CD8-positive, alpha-beta memory T cell (primary cell): ENCODE data around the gene GTPBP6. TPM values are rescaled to one million over a fixed set of nuclear protein-coding genes. Genes with fewer than 3 reads are reported as not detected.
A peak's percentile ranks its signal among the peaks of the same experiment; 100 is the strongest.

Experiments used
- CTCF ChIA-PET: fragments of 350-600 bp; sonication (Branson Sonifier 250); formaldehyde crosslinking; loops from one replicate; lab custom pipeline; 2021; ENCODE audit warnings: antibody characterized with exemption; lab: Charles Lee
- POLR2A ChIA-PET: fragments of 350-600 bp; sonication (Branson Sonifier 250); formaldehyde crosslinking; loops from one replicate; lab custom pipeline; 2021; ENCODE audit warnings: antibody characterized with exemption; lab: Charles Lee
- DNase-seq, 5 donors: peaks; one replicate each; pipeline versions ENCODE4 v3.0.0 to v3.0.0-alpha.2; 2020 to 2022; ENCODE audit warnings: mixed read lengths in 1 of 5
- H3K27ac ChIP-seq: one replicate; pipeline ENCODE4 v1.7.0; 2013; ENCODE audit warnings: low read depth, mild to moderate bottlenecking, low read length, moderate library complexity
- H3K27me3 ChIP-seq: 2 replicates; pipeline ENCODE4 v1.7.0; 2013; ENCODE audit warnings: low read length, mild to moderate bottlenecking; ENCODE audit not compliant: insufficient read depth, poor library complexity, severe bottlenecking
- H3K36me3 ChIP-seq: 2 replicates; pipeline ENCODE4 v1.7.0; 2013; ENCODE audit warnings: mild to moderate bottlenecking, low read length, moderate library complexity; ENCODE audit not compliant: insufficient read depth
- H3K4me1 ChIP-seq: 2 replicates; pipeline ENCODE4 v1.7.0; 2013; ENCODE audit warnings: mild to moderate bottlenecking, low read length, moderate library complexity; ENCODE audit not compliant: insufficient read depth
- H3K4me3 ChIP-seq: 2 replicates; pipeline ENCODE4 v1.7.0; 2013; ENCODE audit warnings: mild to moderate bottlenecking, low read length
- H3K9me3 ChIP-seq: 2 replicates; pipeline ENCODE4 v1.7.0; 2013; ENCODE audit warnings: mild to moderate bottlenecking, low read length
- H3K27ac Mint-ChIP-seq, 8 donors: one replicate each; pipeline ENCODE4 v1.8.0; 2020 to 2021; ENCODE audit warnings: mixed read lengths in 8 of 8, mild to moderate bottlenecking in 6 of 8, inconsistent platforms in 3 of 8, moderate library complexity in 3 of 8
- H3K27me3 Mint-ChIP-seq, 2 donors: one replicate each; pipeline ENCODE4 v1.8.0; 2020 to 2021; ENCODE audit warnings: mixed read lengths in 2 of 2, mild to moderate bottlenecking in 1 of 2, moderate library complexity in 1 of 2
- H3K36me3 Mint-ChIP-seq, 3 donors: one replicate each; pipeline ENCODE4 v1.8.0; 2020 to 2021; ENCODE audit warnings: mixed read lengths in 3 of 3, inconsistent platforms in 1 of 3, mild to moderate bottlenecking in 1 of 3
- H3K4me1 Mint-ChIP-seq, 3 donors: one replicate each; pipeline ENCODE4 v1.8.0; 2020 to 2021; ENCODE audit warnings: mixed read lengths in 3 of 3, inconsistent platforms in 1 of 3, mild to moderate bottlenecking in 1 of 3
- H3K4me3 Mint-ChIP-seq, 7 donors: one replicate each; pipeline ENCODE4 v1.8.0; 2020 to 2021; ENCODE audit warnings: mixed read lengths in 7 of 7, mild to moderate bottlenecking in 6 of 7, moderate library complexity in 4 of 7, inconsistent platforms in 2 of 7
- H3K9me3 Mint-ChIP-seq, 5 donors: one replicate each; pipeline ENCODE4 v1.8.0; 2020 to 2022; ENCODE audit warnings: mixed read lengths in 5 of 5, mild to moderate bottlenecking in 3 of 5, moderate library complexity in 2 of 5, inconsistent platforms in 1 of 5
- polyA plus RNA-seq: library from polyadenylated mRNA; unstranded; fragments of 300-500 nt; fragmentation: Illumina TruSeq; gene quantifications from one replicate; pipeline ENCODE4 v1.2.3, GENCODE V29; 2021
- total RNA-seq, 2 experiments: library from RNA; stranded (reverse); gene quantifications; one replicate each; pipeline ENCODE4 v1.2.3, GENCODE V29; 2021

Gene GTPBP6
- total and polyA plus RNA-seq, 3 experiments from 2014 or later, result 55.7 to 78.5 (median 77.8) TPM

DNA sequence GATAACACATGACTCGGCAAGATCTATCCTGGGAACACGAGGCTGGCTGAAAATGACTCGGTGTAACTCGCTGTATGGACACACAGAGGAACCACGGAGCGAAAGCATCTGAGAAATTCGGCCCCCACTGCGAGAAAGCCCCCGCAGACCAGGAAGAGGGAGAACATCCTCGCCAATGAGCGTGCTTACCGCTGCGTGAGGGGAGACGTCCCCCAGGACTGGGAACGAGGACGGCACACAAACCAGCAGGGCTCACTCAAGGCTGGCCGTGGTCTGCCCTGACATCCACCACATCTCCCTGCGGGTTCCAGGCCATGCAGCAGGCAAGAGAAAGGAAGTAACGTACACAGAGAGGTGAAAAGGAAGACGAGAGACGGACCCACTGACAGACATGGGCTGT, 17.6 kb upstream of the GTPBP6 start:
- Mint-ChIP-seq H3K27me3 (no peaks in the 10 kb centered on the region), H3K4me3 (no peak overlapping the region), H3K9me3 (no peaks in the 10 kb centered on the region), H3K27ac (peak overlapping the region in 3 of 8 donors; percentile 61 to 80 (median 63)), H3K4me1 (peaks cover 0 to 5% (median 0%) of the 10 kb centered on the region in 3 donors), H3K36me3 (peaks cover 6 to 29% (median 11%) of the 10 kb centered on the region in 3 donors)
- peaks cover 6% of the 10 kb centered on the region for H3K4me1 ChIP-seq
- CTCF ChIA-PET, result no interaction called here
- no peak overlapping the region for H3K27ac ChIP-seq
- peak in 1 of 5 donors; percentile 22 for DNase-seq
- no peaks in the 10 kb centered on the region for H3K27me3 ChIP-seq
- H3K9me3 ChIP-seq, result no peaks in the 10 kb centered on the region
- no peaks in the 10 kb centered on the region for H3K36me3 ChIP-seq
- POLR2A ChIA-PET, result no interaction called here
- no peak overlapping the region for H3K4me3 ChIP-seq

DNA sequence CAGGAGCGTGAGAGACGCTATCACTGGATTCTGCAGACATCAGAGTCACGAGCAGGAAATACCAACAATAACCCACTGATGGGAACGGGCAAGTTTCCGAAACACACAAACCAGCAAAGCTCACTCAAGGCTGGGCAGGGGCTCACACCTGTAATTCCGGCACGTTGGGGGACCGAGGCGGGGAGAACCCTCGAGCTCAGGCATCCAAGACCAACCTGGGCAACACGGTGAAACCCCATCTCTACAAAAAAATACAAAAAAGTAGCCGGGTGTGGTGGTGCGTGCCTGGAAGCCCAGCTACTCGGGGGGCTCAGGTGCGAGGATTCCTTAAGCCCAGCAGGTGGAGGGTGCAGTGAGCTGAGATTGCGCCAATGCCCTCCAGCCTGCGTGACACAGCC, 17.2 kb upstream of the GTPBP6 start:
- Mint-ChIP-seq H3K27ac (peak overlapping the region in 1 of 8 donors; percentile 47), H3K27me3 (no peaks in the 10 kb centered on the region), H3K36me3 (peaks cover 6 to 29% (median 11%) of the 10 kb centered on the region in 3 donors), H3K4me1 (peaks cover 0 to 5% (median 0%) of the 10 kb centered on the region in 3 donors), H3K4me3 (no peak overlapping the region), H3K9me3 (no peaks in the 10 kb centered on the region)
- ChIA-PET CTCF (no interaction called here), POLR2A (no interaction called here)
- Histone ChIP-seq H3K27me3 (no peaks in the 10 kb centered on the region), H3K36me3 (no peaks in the 10 kb centered on the region), H3K4me3 (no peak overlapping the region), H3K4me1 (peaks cover 8% of the 10 kb centered on the region), H3K9me3 (no peaks in the 10 kb centered on the region), H3K27ac (no peak overlapping the region)
- DNase-seq, result peak in 1 of 5 donors; percentile 14

GRCh38 chrX:334971-335757, 16.6 kb upstream of the GTPBP6 start:
- ChIA-PET CTCF (no interaction called here), POLR2A (no interaction called here)
- Mint-ChIP-seq H3K9me3 (no peaks in the 10 kb centered on the region), H3K27ac (peak overlapping the region in 1 of 8 donors; percentile 47), H3K36me3 (peaks cover 6 to 29% (median 11%) of the 10 kb centered on the region in 3 donors), H3K27me3 (no peaks in the 10 kb centered on the region), H3K4me3 (no peak overlapping the region), H3K4me1 (peaks cover 0 to 5% (median 0%) of the 10 kb centered on the region in 3 donors)
- peak in 1 of 5 donors; percentile 24 for DNase-seq
- no peaks in the 10 kb centered on the region for H3K36me3 ChIP-seq
- H3K4me3 ChIP-seq, result no peak overlapping the region
- no peak overlapping the region for H3K27ac ChIP-seq
- H3K9me3 ChIP-seq, result no peaks in the 10 kb centered on the region
- H3K4me1 ChIP-seq, result peaks cover 8% of the 10 kb centered on the region
- no peaks in the 10 kb centered on the region for H3K27me3 ChIP-seq

- H3K36me3 ChIP-seq, result no peaks in the 10 kb centered on the region
- ChIA-PET CTCF (no interaction called here), POLR2A (no interaction called here)
- H3K9me3 ChIP-seq, result no peaks in the 10 kb centered on the region
- Mint-ChIP-seq H3K4me1 (peaks cover 0 to 5% (median 1%) of the 10 kb centered on the region in 3 donors), H3K27me3 (no peaks in the 10 kb centered on the region), H3K27ac (no peak overlapping the region), H3K9me3 (no peaks in the 10 kb centered on the region), H3K36me3 (peaks cover 6 to 29% (median 11%) of the 10 kb centered on the region in 3 donors), H3K4me3 (no peak overlapping the region)
- peaks cover 8% of the 10 kb centered on the region for H3K4me1 ChIP-seq
- no peaks in the 10 kb centered on the region for H3K27me3 ChIP-seq
- no peak overlapping the region for H3K4me3 ChIP-seq
- DNase-seq, result peak in 1 of 5 donors; percentile 46
- H3K27ac ChIP-seq, result no peak overlapping the region
Measured at GRCh38 chrX:334331-334891, 15.8 kb upstream of the GTPBP6 start.

DNA sequence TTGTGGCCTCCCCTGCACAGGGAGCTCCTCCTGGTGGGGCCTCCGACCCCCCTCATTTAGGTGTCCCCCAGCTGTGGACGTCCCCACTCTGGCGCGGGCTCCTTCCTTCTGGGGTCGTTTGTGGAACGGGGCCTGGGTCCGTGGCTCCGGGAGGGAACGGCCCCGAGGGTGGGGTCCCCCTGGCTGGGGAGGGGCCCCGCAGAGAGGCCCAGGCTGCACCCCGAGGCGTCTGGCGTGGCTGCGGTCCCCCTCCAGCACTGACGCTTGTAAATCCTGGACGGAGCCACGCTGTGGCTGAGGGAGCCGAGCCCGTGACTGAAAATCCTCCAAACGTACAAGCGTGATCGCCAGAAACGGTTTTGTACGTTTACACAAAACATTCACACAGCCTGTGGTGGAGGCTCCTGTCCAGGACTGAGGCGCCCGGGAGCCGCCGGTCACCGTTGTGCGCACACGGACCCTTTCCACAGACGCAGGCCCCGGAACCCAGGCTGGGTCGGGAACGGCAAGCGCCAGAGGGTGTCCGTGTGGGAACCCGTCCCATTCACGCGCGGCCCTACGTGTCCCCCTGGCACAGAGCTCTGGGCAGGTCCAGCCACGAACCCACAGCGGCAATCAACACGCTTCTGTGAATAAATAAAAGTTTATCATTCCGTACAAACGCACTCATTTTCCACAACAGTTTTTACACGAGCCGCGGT, 15.2 kb upstream of the GTPBP6 start:
- H3K4me1 Mint-ChIP-seq, result peaks cover 0 to 5% (median 2%) of the 10 kb centered on the region in 3 donors
- H3K27me3 Mint-ChIP-seq, result no peaks in the 10 kb centered on the region
- Histone ChIP-seq H3K9me3 (no peaks in the 10 kb centered on the region), H3K27ac (no peak overlapping the region), H3K4me1 (peaks cover 8% of the 10 kb centered on the region), H3K27me3 (no peaks in the 10 kb centered on the region), H3K4me3 (no peak overlapping the region), H3K36me3 (no peaks in the 10 kb centered on the region)
- ChIA-PET CTCF (no interaction called here), POLR2A (no interaction called here)
- H3K36me3 Mint-ChIP-seq, result peaks cover 6 to 28% (median 11%) of the 10 kb centered on the region in 3 donors
- H3K9me3 Mint-ChIP-seq, result no peaks in the 10 kb centered on the region
- peak in 1 of 5 donors; percentile 42 for DNase-seq
- no peak overlapping the region for H3K27ac Mint-ChIP-seq
- H3K4me3 Mint-ChIP-seq, result no peak overlapping the region

GRCh38 chrX:332916-333610, 14.5 kb upstream of the GTPBP6 start:
- no peaks in the 10 kb centered on the region for H3K27me3 ChIP-seq
- DNase-seq, result peak in 1 of 5 donors; percentile 47
- POLR2A ChIA-PET, result no interaction called here
- Mint-ChIP-seq H3K4me1 (peaks cover 0 to 5% (median 2%) of the 10 kb centered on the region in 3 donors), H3K27ac (no peak overlapping the region), H3K36me3 (peaks cover 6 to 25% (median 11%) of the 10 kb centered on the region in 3 donors), H3K27me3 (no peaks in the 10 kb centered on the region), H3K4me3 (no peak overlapping the region), H3K9me3 (no peaks in the 10 kb centered on the region)
- H3K9me3 ChIP-seq, result no peaks in the 10 kb centered on the region
- no peak overlapping the region for H3K27ac ChIP-seq
- H3K36me3 ChIP-seq, result no peaks in the 10 kb centered on the region
- CTCF ChIA-PET, result no interaction called here
- peaks cover 8% of the 10 kb centered on the region for H3K4me1 ChIP-seq
- H3K4me3 ChIP-seq, result no peak overlapping the region

- H3K4me1 Mint-ChIP-seq, result peaks cover 0 to 5% (median 2%) of the 10 kb centered on the region in 3 donors
- no peaks in the 10 kb centered on the region for H3K27me3 Mint-ChIP-seq
- H3K4me3 Mint-ChIP-seq, result no peak overlapping the region
- Histone ChIP-seq H3K4me3 (no peak overlapping the region), H3K36me3 (no peaks in the 10 kb centered on the region), H3K27ac (no peak overlapping the region), H3K9me3 (no peaks in the 10 kb centered on the region), H3K27me3 (no peaks in the 10 kb centered on the region), H3K4me1 (peaks cover 8% of the 10 kb centered on the region)
- peak in 1 of 5 donors; percentile 19 for DNase-seq
- H3K36me3 Mint-ChIP-seq, result peaks cover 6 to 19% (median 9%) of the 10 kb centered on the region in 3 donors
- H3K27ac Mint-ChIP-seq, result no peak overlapping the region
- ChIA-PET POLR2A (no interaction called here), CTCF (no interaction called here)
- H3K9me3 Mint-ChIP-seq, result no peaks in the 10 kb centered on the region
Measured at GRCh38 chrX:332496-332860, 13.9 kb upstream of the GTPBP6 start.
